K562 (cell line): Measurements from ENCODE around the gene ODAD3. TPM values are rescaled to one million over a fixed set of nuclear protein-coding genes. Genes with fewer than 3 reads are reported as not detected.
A peak's percentile ranks its signal among the peaks of the same experiment; 100 is the strongest.

ENCODE experiments used
- CHD7 ChIP-seq: fragments of 200-600 bp; sonication (generic); IDR thresholded peaks from one replicate; pipeline ENCODE4 v1.6.1; 2012; ENCODE audit warnings: mild to moderate bottlenecking, low read depth, low read length, inconsistent platforms
- ELK3 ChIP-seq: fragments of 450-650 bp; formaldehyde crosslinking; IDR thresholded peaks from 2 replicates; pipeline ENCODE4 v1.4.0; 2020; ENCODE audit warnings: mild to moderate bottlenecking
- HDGF ChIP-seq: fragments of 450-650 bp; IDR thresholded peaks from 2 replicates; pipeline ENCODE4 v1.6.1; 2016
- RBFOX2 ChIP-seq: fragments of 200-400 bp; formaldehyde crosslinking; IDR thresholded peaks from 2 replicates; pipeline ENCODE4 v1.6.1; 2017; ENCODE audit warnings: low read depth, mild to moderate bottlenecking, low read length, moderate library complexity
- SETDB1 ChIP-seq: IDR thresholded peaks from one replicate; pipeline ENCODE4 v1.6.1; 2012; ENCODE audit warnings: low read length, control low read depth, inconsistent platforms
- TAF7 ChIP-seq: fragments of 450-650 bp; IDR thresholded peaks from 2 replicates; pipeline ENCODE4 v1.6.1; 2016; ENCODE audit warnings: missing genetic modification characterization, missing compliant biosample characterization
- ZNF431 ChIP-seq: sonication (generic); formaldehyde crosslinking; IDR thresholded peaks from 2 replicates; pipeline ENCODE4 v1.8.0; 2022; ENCODE audit warnings: mild to moderate bottlenecking, missing genetic modification reagents
- polyA plus RNA-seq, 8 experiments: library from polyadenylated mRNA; depleted of rRNA in 4 of 8; stranded (reverse) in 5 of 8; unstranded in 3 of 8; fragments of >200 nt; fragmentation: Nextera tagmentation in 2 of 8; fragmentation: Illumina TruSeq in 1 of 8; extraction: Ambion mirVana in 2 of 8; extraction: Trizol in 1 of 8; gene quantifications; 2 replicates each; pipeline versions ENCODE4 v1.2.1 to v1.2.3, GENCODE V29; 2011 to 2014; ENCODE audit warnings: inconsistent platforms in 1 of 8, missing spikeins in 1 of 8
- total RNA-seq, 7 experiments: library from RNA; depleted of rRNA in 6 of 7; stranded (reverse); fragments of >200 nt in 6 of 7; fragmentation: Illumina TruSeq in 2 of 7; extraction: Trizol in 2 of 7; gene quantifications; 2 replicates each; pipeline versions ENCODE4 v1.2.1 to v1.2.3, GENCODE V29; 2011 to 2021; ENCODE audit warnings: low replicate concordance in 1 of 7

Gene ODAD3
- total and polyA plus RNA-seq, 9 of the 15 experiments (the other 6 are each of a cell fraction or from before 2014, with no cell fraction given) = 0.07 to 0.72 (median 0.14) TPM; not detected in 2

GRCh38 chr19:11450570-11451326 lies 15.8 kb upstream of the ODAD3 start (continued):
- TF ChIP-seq ELK3 (CRISPR knock-in tag) = no peak
- TF ChIP-seq SETDB1 = no peak
- TF ChIP-seq HDGF = no peak
- no peak for TF ChIP-seq ZNF431 (CRISPR knock-in tag)
- TF ChIP-seq RBFOX2 = 0 out of 2 replicates have a peak, but pooled peaks have one; percentile 36
- no peak for TF ChIP-seq CHD7
- no peak for TF ChIP-seq TAF7
- TF ChIP-seq, all 486 proteins: peak for 3
